ENCODE measurements around the gene GPR17. TPM values are rescaled to one million over a fixed set of nuclear protein-coding genes. Genes with fewer than 3 reads are reported as not detected.

GPR17 gene
- total RNA-seq, 1 experiment from 2014 or later = not detected

GRCh38 chr2:127655209-127656073 is 9.5 kb downstream of the GPR17 start:
- intact Hi-C loops (cut with micrococcal nuclease; ENCODE audit: unreplicated experiment) = no loop called here
- in situ Hi-C loops (cut with HindIII; ENCODE audit: low pct_unique_long_range_greater_than_20kb, low sequenced_read_pairs) = no loop called here
- no peaks in the 10 kb centered on the region for H3K27me3 ChIP-seq (ENCODE audit: control insufficient read depth, insufficient read depth, low read length)
- ChIA-PET POLR2A (no interaction called here), CTCF (no interaction called here)
- H3K4me3 ChIP-seq (ENCODE audit: low read depth in 2 of 2, low read length in 2 of 2) = no peak overlapping the region
- no TSS peak for BruUV-seq (replicated peaks)
- no peaks in the 10 kb centered on the region for H3K36me3 ChIP-seq (ENCODE audit: control insufficient read depth, insufficient read depth, low read length)
- TF ChIP-seq REST (IDR thresholded peaks at IDR 0.05; ENCODE audit: insufficient read depth in 1 of 2, low read depth in 2 of 2, low read length in 1 of 2) = no peak
- no peak for TF ChIP-seq SIN3A (IDR thresholded peaks at IDR 0.05; ENCODE audit: borderline replicate concordance, insufficient read depth, low read depth, low read length)
- no peak for TF ChIP-seq CTCF (IDR thresholded peaks at IDR 0.05)
- no peak for TF ChIP-seq TCF7L2 (IDR thresholded peaks at IDR 0.05; ENCODE audit: low read depth, low read length)
- no peak for TF ChIP-seq POLR2AphosphoS5 (IDR thresholded peaks at IDR 0.05; ENCODE audit: low read depth, low read length)
- DNase-seq (ENCODE audit: low read depth, low spot score) = no peak
- H3K27ac ChIP-seq (ENCODE audit: low read length) = no peak overlapping the region
- H3K4me1 ChIP-seq (ENCODE audit: control insufficient read depth, insufficient read depth, low read length) = no peaks in the 10 kb centered on the region
- ATAC-seq = no peak
- H3K9me3 ChIP-seq (ENCODE audit: control insufficient read depth, insufficient read depth, low read depth, low read length) = no peaks in the 10 kb centered on the region

- no peak for TF ChIP-seq SIN3A (IDR thresholded peaks at IDR 0.05; ENCODE audit: borderline replicate concordance, insufficient read depth, low read depth, low read length)
- no peak for TF ChIP-seq TCF7L2 (IDR thresholded peaks at IDR 0.05; ENCODE audit: low read depth, low read length)
- no peak for TF ChIP-seq POLR2AphosphoS5 (IDR thresholded peaks at IDR 0.05; ENCODE audit: low read depth, low read length)
- TF ChIP-seq REST (IDR thresholded peaks at IDR 0.05; ENCODE audit: insufficient read depth in 1 of 2, low read depth in 2 of 2, low read length in 1 of 2) = no peak
- no peak for TF ChIP-seq CTCF (IDR thresholded peaks at IDR 0.05)
- Histone ChIP-seq H3K9me3 (ENCODE audit: control insufficient read depth, insufficient read depth, low read depth, low read length) (no peaks in the 10 kb centered on the region), H3K36me3 (ENCODE audit: control insufficient read depth, insufficient read depth, low read length) (no peaks in the 10 kb centered on the region), H3K4me1 (ENCODE audit: control insufficient read depth, insufficient read depth, low read length) (no peaks in the 10 kb centered on the region), H3K27me3 (ENCODE audit: control insufficient read depth, insufficient read depth, low read length) (no peaks in the 10 kb centered on the region), H3K4me3 (ENCODE audit: low read depth in 2 of 2, low read length in 2 of 2) (no peak overlapping the region), H3K27ac (ENCODE audit: low read length) (no peak overlapping the region)
- ATAC-seq (no peak), DNase-seq (ENCODE audit: low read depth, low spot score) (no peak)
- in situ Hi-C loops (cut with HindIII; ENCODE audit: low pct_unique_long_range_greater_than_20kb, low sequenced_read_pairs) (no loop called here), intact Hi-C loops (cut with micrococcal nuclease; ENCODE audit: unreplicated experiment) (no loop called here)
- ChIA-PET CTCF (no interaction called here), POLR2A (no interaction called here)
- no TSS peak for BruUV-seq (replicated peaks)
These were observed 10.7 kb downstream of the GPR17 start for GRCh38 chr2:127656569-127657231.
